HUES6 (cell line): ENCODE data around the gene UQCC5.

ENCODE experiments used
- H3K27ac ChIP-seq: 2 replicates; pipeline ENCODE4 v1.7.0; 2013; ENCODE audit warnings: low read depth, mild to moderate bottlenecking, low read length, inconsistent platforms
- H3K27me3 ChIP-seq: 2 replicates; pipeline ENCODE4 v1.6.1; 2013; ENCODE audit warnings: low read length; ENCODE audit not compliant: control insufficient read depth, insufficient read depth
- H3K36me3 ChIP-seq: 2 replicates; pipeline ENCODE4 v1.6.1; 2013; ENCODE audit warnings: low read length; ENCODE audit not compliant: control insufficient read depth, insufficient read depth
- H3K4me1 ChIP-seq: 2 replicates; pipeline ENCODE4 v1.6.1; 2013; ENCODE audit warnings: low read length; ENCODE audit not compliant: control insufficient read depth, insufficient read depth
- H3K4me3 ChIP-seq: 2 replicates; pipeline ENCODE4 v1.5.1; 2013; ENCODE audit warnings: low read depth, low read length
- H3K9ac ChIP-seq: one replicate; pipeline ENCODE4 v1.6.1; 2013; ENCODE audit warnings: mild to moderate bottlenecking, low read length
- H3K9me3 ChIP-seq: 2 replicates; pipeline ENCODE4 v1.6.1; 2013; ENCODE audit warnings: low read depth, low read length; ENCODE audit not compliant: control insufficient read depth, insufficient read depth

The UQCC5 gene

GRCh38 chr3:52530918-52531826 lies 5.2 kb upstream of the UQCC5 start:
- H3K9ac ChIP-seq = no peak overlapping the region
- peaks cover 52% of the 10 kb centered on the region for H3K36me3 ChIP-seq
- no peak overlapping the region for H3K27ac ChIP-seq
- H3K4me3 ChIP-seq = no peak overlapping the region
- H3K27me3 ChIP-seq = no peaks in the 10 kb centered on the region
- no peaks in the 10 kb centered on the region for H3K9me3 ChIP-seq
- peaks cover 29% of the 10 kb centered on the region for H3K4me1 ChIP-seq

- Histone ChIP-seq H3K27ac (no peak overlapping the region; the same call in 1 of the 2 replicates), H3K9me3 (no peaks in the 10 kb centered on the region), H3K9ac (peak overlapping the region; percentile 81), H3K4me1 (peaks cover 29% of the 10 kb centered on the region), H3K4me3 (peak overlapping the region; percentile 81), H3K27me3 (no peaks in the 10 kb centered on the region), H3K36me3 (peaks cover 44% of the 10 kb centered on the region)
Measured at GRCh38 chr3:52531860-52532516, 4.4 kb upstream of the UQCC5 start.

- peak overlapping the region; percentile 41; the same call in 1 of the 2 replicates for H3K27ac ChIP-seq
- peak overlapping the region; percentile 81 for H3K4me3 ChIP-seq
- no peaks in the 10 kb centered on the region for H3K27me3 ChIP-seq
- H3K9me3 ChIP-seq = no peaks in the 10 kb centered on the region
- peak overlapping the region; percentile 81 for H3K9ac ChIP-seq
- H3K36me3 ChIP-seq = peaks cover 39% of the 10 kb centered on the region
- peaks cover 32% of the 10 kb centered on the region for H3K4me1 ChIP-seq
Measured at GRCh38 chr3:52532517-52532837, 3.9 kb upstream of the UQCC5 start.

DNA sequence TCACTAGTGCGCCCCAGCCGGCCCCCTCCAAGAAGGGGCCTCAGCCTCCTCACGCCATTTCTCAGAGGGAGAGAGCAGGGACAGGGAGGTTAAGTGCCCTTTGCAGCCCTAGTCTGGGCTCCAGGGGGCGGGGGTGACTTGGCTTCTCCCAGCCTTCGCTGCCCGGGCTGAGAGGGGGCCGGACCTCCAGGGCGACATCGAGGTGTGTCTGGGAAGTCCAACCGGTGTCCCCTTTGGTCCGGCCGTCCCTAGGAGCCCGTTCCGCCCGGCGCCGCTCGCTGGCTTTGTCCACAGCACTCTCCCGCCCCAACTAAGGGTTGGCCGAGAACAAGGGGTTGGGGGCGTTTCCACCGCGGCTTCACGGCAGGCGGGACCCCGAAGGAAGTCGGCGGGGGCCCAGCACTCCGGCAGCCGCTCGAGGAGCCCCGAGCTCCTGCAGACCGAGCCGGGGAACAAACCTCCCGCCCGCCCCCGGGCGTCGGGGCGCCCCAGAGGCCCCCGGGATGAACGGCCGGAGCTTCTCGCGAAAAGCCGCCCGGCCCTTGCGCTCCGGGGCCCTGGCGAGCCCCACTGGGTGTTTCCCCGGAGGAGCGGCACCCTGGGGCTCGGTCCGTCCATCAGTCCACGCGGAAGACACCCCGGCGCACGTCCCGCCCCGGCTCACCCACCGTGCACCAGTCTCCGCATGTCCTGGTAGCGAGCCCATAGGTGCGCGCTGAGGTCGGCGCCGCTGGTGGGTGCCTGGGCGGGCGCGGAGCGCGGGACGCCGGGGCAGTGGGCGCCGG lies 3.4 kb upstream of the UQCC5 start:
- H3K4me1 ChIP-seq = peaks cover 37% of the 10 kb centered on the region
- peak overlapping the region; percentile 81 for H3K4me3 ChIP-seq
- no peaks in the 10 kb centered on the region for H3K27me3 ChIP-seq
- peak overlapping the region; percentile 41; the same call in 1 of the 2 replicates for H3K27ac ChIP-seq
- no peaks in the 10 kb centered on the region for H3K9me3 ChIP-seq
- peaks cover 34% of the 10 kb centered on the region for H3K36me3 ChIP-seq
- H3K9ac ChIP-seq = peak overlapping the region; percentile 81

DNA sequence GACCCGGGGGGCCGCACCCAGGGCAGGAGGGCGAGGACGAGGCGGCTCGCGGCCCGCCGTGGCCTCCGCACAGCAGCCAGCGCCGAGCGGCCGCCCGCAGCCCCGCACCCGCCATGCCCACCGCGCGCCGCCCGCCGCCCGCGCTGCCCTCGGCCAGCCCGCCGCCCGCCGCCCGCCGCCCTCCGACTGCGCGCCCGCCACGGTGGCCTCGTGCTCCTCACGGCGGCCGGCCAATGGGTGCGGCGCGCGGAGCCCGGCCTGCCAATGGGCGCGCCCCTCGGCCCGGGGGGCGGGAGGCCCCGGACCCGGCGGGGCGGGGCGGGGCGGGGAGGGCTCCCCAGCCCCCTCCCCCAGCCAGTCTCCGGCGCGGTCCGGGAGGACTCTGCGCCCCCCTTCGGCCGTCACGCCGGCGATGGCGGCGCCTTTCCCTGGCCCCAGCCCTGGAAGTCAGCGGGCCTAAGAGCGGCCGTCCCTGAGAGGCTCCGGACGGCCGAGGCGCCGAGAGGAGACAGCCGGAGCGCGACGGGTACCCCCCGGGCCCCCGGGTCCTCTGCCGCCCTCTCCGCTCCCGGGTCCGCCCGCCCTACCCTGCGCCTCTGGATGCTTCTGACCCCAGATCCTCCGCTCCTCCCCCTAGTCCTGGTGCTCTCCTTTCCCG lies 2.7 kb upstream of the UQCC5 start, which contains the start of gene NT5DC2:
Gene NT5DC2 (minus strand): TSS at position 235 of the 658 bp plus-strand sequence. CDS start 120 bp downstream, at position 115.
- H3K9me3 ChIP-seq = no peaks in the 10 kb centered on the region
- H3K4me1 ChIP-seq = peaks cover 39% of the 10 kb centered on the region
- peak within 1 kb of the TSS; percentile 81 for H3K4me3 ChIP-seq
- H3K9ac ChIP-seq = peak within 1 kb of the TSS; percentile 81
- peak within 1 kb of the TSS; percentile 41; the same call in 1 of the 2 replicates for H3K27ac ChIP-seq
- H3K27me3 ChIP-seq = no peaks in the 10 kb centered on the region
- H3K36me3 ChIP-seq = peaks cover 28% of the 10 kb centered on the region

GRCh38 chr3:52534281-52535183 lies 1.9 kb upstream of the UQCC5 start:
- Histone ChIP-seq H3K27me3 (no peaks in the 10 kb centered on the region), H3K27ac (peak overlapping the region; percentile 13; the same call in 1 of the 2 replicates), H3K4me3 (peak overlapping the region; percentile 70), H3K9ac (peak overlapping the region; percentile 71), H3K9me3 (no peaks in the 10 kb centered on the region), H3K4me1 (peaks cover 39% of the 10 kb centered on the region), H3K36me3 (peaks cover 27% of the 10 kb centered on the region)

GRCh38 chr3:52535411-52536111 lies 844 bp upstream of the UQCC5 start:
- Histone ChIP-seq H3K4me1 (peaks cover 39% of the 10 kb centered on the region), H3K9ac (no peak overlapping the region)

DNA sequence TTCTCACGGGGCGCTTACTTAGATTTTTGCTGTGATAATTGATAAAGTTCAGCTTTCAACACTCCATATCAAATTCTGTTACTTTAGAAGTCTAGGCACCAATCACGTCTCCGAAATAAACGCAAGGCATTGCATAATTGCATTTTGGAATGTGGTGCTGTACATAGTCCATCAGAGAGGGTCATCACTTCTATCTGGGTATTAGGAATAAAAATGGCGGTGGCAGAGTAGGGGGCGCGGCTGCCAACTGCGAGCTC lies 365 bp upstream of the UQCC5 start:
- Histone ChIP-seq H3K36me3 (peaks cover 28% of the 10 kb centered on the region), H3K9me3 (no peaks in the 10 kb centered on the region), H3K27ac (no peak overlapping the region), H3K4me1 (peaks cover 35% of the 10 kb centered on the region), H3K4me3 (peak overlapping the region; percentile 29), H3K9ac (no peak overlapping the region), H3K27me3 (no peaks in the 10 kb centered on the region)

More at GRCh38 chr3:52535411-52536111, 844 bp upstream of the UQCC5 start:
- Histone ChIP-seq H3K27ac (no peak overlapping the region), H3K36me3 (peaks cover 28% of the 10 kb centered on the region), H3K4me3 (peak overlapping the region; percentile 29), H3K9me3 (no peaks in the 10 kb centered on the region), H3K27me3 (no peaks in the 10 kb centered on the region)

DNA sequence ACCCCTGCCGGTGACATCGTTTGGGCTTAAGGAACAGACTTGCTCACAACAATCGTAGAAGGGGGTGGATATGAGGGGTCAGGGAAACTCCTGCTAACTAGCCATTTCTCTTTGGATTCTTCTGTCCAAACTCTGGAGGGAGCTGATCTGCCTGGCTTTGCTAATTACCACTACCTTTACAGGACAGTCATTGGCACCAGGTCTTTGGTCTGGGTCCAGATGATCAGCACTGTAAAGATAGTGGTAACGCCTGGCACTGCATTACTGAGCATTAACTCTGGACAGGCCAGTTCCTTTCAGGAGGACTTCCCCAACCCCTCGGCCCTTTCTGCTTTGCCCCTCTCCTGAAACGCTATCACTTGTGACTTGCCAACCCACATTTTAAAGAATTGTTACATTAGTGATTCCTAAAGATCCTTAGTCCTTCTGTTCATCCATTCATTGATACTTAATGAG lies 788 bp downstream of the UQCC5 start:
- H3K9me3 ChIP-seq = no peaks in the 10 kb centered on the region
- H3K4me3 ChIP-seq = peak overlapping the region; percentile 91
- peaks cover 26% of the 10 kb centered on the region for H3K4me1 ChIP-seq
- H3K9ac ChIP-seq = peak overlapping the region; percentile 91
- H3K27ac ChIP-seq = no peak overlapping the region; the same call in 1 of the 2 replicates
- H3K27me3 ChIP-seq = no peaks in the 10 kb centered on the region
- peaks cover 31% of the 10 kb centered on the region for H3K36me3 ChIP-seq
